Stomach smooth muscle (tissue), 2 donors: ENCODE results near the gene RPS8.
"Not testable (repeated sequence)": the region's sequence is repeated elsewhere in the genome, so short reads cannot be mapped to it uniquely, and the experiment has no call there.

Experiments
- H3K27ac ChIP-seq: one replicate; pipeline ENCODE4 v1.7.0; 2013; ENCODE audit warnings: mild to moderate bottlenecking, low read length, inconsistent platforms
- H3K27me3 ChIP-seq, 2 donors: one replicate each; pipeline ENCODE4 v1.7.0; 2013; ENCODE audit warnings: low read length in 2 of 2; ENCODE audit not compliant: insufficient read depth in 2 of 2, control insufficient read depth in 1 of 2
- H3K36me3 ChIP-seq, 2 donors: one replicate each; pipeline ENCODE4 v1.7.0; 2013; ENCODE audit warnings: low read length in 2 of 2; ENCODE audit not compliant: control insufficient read depth in 2 of 2, insufficient read depth in 2 of 2
- H3K4me1 ChIP-seq: one replicate; pipeline ENCODE4 v1.7.0; 2013; ENCODE audit warnings: low read length; ENCODE audit not compliant: control insufficient read depth, insufficient read depth
- H3K4me3 ChIP-seq, 2 donors: one replicate each; pipeline ENCODE4 v1.7.0; 2013; ENCODE audit warnings: low read length in 2 of 2
- H3K9ac ChIP-seq, 2 donors: one replicate each; pipeline ENCODE4 v1.7.0; 2013; ENCODE audit warnings: low read length in 2 of 2, mild to moderate bottlenecking in 1 of 2
- H3K9me3 ChIP-seq, 2 donors: one replicate each; pipeline ENCODE4 v1.7.0; 2013; ENCODE audit warnings: low read length in 2 of 2; ENCODE audit not compliant: control insufficient read depth in 2 of 2
- donor health status: healthy.
- donor health status: Pancreatic carcinoma.

Gene RPS8

GRCh38 chr1:44822981-44823451, 47.7 kb downstream of the RPS8 start:
- no peaks in the 10 kb centered on the region for H3K27me3 ChIP-seq
- peaks cover 2 to 12% of the 10 kb centered on the region in 2 donors for H3K36me3 ChIP-seq
- H3K4me1 ChIP-seq = peaks cover 19% of the 10 kb centered on the region
- H3K27ac ChIP-seq = no peak overlapping the region
- H3K9ac ChIP-seq = no peak overlapping the region
- no peak overlapping the region for H3K4me3 ChIP-seq
- no peaks in the 10 kb centered on the region for H3K9me3 ChIP-seq

GRCh38 chr1:44824392-44824791, 49.1 kb downstream of the RPS8 start:
- H3K9ac ChIP-seq, H3K4me3 ChIP-seq, H3K27ac ChIP-seq, H3K27me3 ChIP-seq, H3K9me3 ChIP-seq: not testable (repeated sequence)
- peaks cover 7 to 13% of the 10 kb centered on the region in 2 donors for H3K36me3 ChIP-seq
- peaks cover 15% of the 10 kb centered on the region for H3K4me1 ChIP-seq

GRCh38 chr1:44826375-44827196, 51.2 kb downstream of the RPS8 start:
- no peaks in the 10 kb centered on the region for H3K27me3 ChIP-seq
- H3K9me3 ChIP-seq = no peaks in the 10 kb centered on the region
- peak overlapping the region in 1 of 2 donors; percentile 15 for H3K4me3 ChIP-seq
- H3K36me3 ChIP-seq = peaks cover 7 to 15% of the 10 kb centered on the region in 2 donors
- H3K27ac ChIP-seq = no peak overlapping the region
- no peaks in the 10 kb centered on the region for H3K4me1 ChIP-seq
- H3K9ac ChIP-seq = no peak overlapping the region

GRCh38 chr1:44827197-44828002, 52.1 kb downstream of the RPS8 start:
- no peaks in the 10 kb centered on the region for H3K27me3 ChIP-seq
- H3K4me1 ChIP-seq = peaks cover 2% of the 10 kb centered on the region
- H3K9ac ChIP-seq = no peak overlapping the region
- peaks cover 11 to 14% of the 10 kb centered on the region in 2 donors for H3K36me3 ChIP-seq
- no peaks in the 10 kb centered on the region for H3K9me3 ChIP-seq
- no peak overlapping the region for H3K4me3 ChIP-seq
- H3K27ac ChIP-seq = no peak overlapping the region

GRCh38 chr1:44828003-44828651, 52.8 kb downstream of the RPS8 start:
- Histone ChIP-seq H3K27me3 (no peaks in the 10 kb centered on the region), H3K36me3 (peaks cover 11 to 13% of the 10 kb centered on the region in 2 donors), H3K27ac (no peak overlapping the region), H3K9ac (no peak overlapping the region), H3K9me3 (no peaks in the 10 kb centered on the region), H3K4me3 (no peak overlapping the region), H3K4me1 (peaks cover 3% of the 10 kb centered on the region)
